Hepatocyte (in vitro differentiated cells): ENCODE data around the gene TENM4.
"Not testable (repeated sequence)": the region's sequence is repeated elsewhere in the genome, so short reads cannot be mapped to it uniquely, and the experiment has no call there.

Experiments
- EZH2 ChIP-seq: fragments of 200-600 bp; sonication (generic); IDR thresholded peaks from 2 replicates; pipeline ENCODE4 v1.6.1; 2016; ENCODE audit warnings: antibody characterized with exemption, mild to moderate bottlenecking, borderline replicate concordance
- EZH2phosphoT487 ChIP-seq: fragments of 200-600 bp; sonication (generic); IDR thresholded peaks from one replicate; pipeline ENCODE4 v1.6.1; 2018; ENCODE audit warnings: antibody characterized with exemption, mild to moderate bottlenecking, low read depth, moderate library complexity; ENCODE audit not compliant: unreplicated experiment, severe bottlenecking
- TF ChIP-seq, protein P1 (sequence below): fragments of 200-600 bp; sonication (generic); IDR thresholded peaks from 2 replicates; pipeline ENCODE4 v1.5.1; 2016; ENCODE audit warnings: antibody characterized with exemption, mild to moderate bottlenecking; ENCODE audit not compliant: poor library complexity

DNA sequence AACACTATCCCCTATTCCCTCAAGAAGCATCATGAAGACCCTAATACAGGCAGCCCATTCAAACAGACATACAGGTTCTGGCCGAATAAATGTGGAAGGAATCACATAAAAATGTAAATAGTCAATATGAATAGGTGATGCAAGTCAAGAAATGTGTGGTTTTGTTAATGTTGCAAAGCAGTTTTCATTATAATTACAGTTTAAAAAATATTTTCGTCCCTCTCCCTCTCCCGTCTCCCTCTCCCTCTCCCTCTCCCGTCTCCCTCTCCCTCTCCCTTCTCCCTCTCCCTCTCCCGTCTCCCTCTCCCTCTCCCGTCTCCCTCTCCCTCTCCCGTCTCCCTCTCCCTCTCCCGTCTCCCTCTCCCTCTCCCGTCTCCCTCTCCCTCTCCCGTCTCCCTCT, 250.3 kb downstream of the TENM4 start:
- TF ChIP-seq, protein P1, sequence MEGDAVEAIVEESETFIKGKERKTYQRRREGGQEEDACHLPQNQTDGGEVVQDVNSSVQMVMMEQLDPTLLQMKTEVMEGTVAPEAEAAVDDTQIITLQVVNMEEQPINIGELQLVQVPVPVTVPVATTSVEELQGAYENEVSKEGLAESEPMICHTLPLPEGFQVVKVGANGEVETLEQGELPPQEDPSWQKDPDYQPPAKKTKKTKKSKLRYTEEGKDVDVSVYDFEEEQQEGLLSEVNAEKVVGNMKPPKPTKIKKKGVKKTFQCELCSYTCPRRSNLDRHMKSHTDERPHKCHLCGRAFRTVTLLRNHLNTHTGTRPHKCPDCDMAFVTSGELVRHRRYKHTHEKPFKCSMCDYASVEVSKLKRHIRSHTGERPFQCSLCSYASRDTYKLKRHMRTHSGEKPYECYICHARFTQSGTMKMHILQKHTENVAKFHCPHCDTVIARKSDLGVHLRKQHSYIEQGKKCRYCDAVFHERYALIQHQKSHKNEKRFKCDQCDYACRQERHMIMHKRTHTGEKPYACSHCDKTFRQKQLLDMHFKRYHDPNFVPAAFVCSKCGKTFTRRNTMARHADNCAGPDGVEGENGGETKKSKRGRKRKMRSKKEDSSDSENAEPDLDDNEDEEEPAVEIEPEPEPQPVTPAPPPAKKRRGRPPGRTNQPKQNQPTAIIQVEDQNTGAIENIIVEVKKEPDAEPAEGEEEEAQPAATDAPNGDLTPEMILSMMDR = not testable (repeated sequence)
- TF ChIP-seq EZH2, EZH2phosphoT487: not testable (repeated sequence)
